Mesenchymal stem cell (in vitro differentiated cells and primary cell): Measurements from ENCODE around the gene DCAF16.
"Not testable (repeated sequence)": the region's sequence is repeated elsewhere in the genome, so short reads cannot be mapped to it uniquely, and the experiment has no call there.

Experiments used
- DNase-seq: peaks from one replicate; pipeline ENCODE4 v3.0.0-alpha.2; 2013
- H2AFZ ChIP-seq: one replicate; pipeline ENCODE4 v1.6.1; 2013; ENCODE audit warnings: low read depth, mild to moderate bottlenecking, control low read depth, inconsistent platforms, low read length, moderate library complexity
- H2AK5ac ChIP-seq: 2 replicates; pipeline ENCODE4 v1.6.1; 2013; ENCODE audit warnings: low read length, moderate library complexity, mild to moderate bottlenecking, inconsistent platforms; ENCODE audit not compliant: severe bottlenecking
- H2BK120ac ChIP-seq: one replicate; pipeline ENCODE4 v1.6.1; 2013; ENCODE audit warnings: low read depth, mild to moderate bottlenecking, inconsistent platforms, low read length, moderate library complexity
- H2BK12ac ChIP-seq, 2 experiments: one replicate each; pipeline ENCODE4 v1.6.1; 2013; ENCODE audit warnings: inconsistent platforms in 2 of 2, low read length in 2 of 2, mild to moderate bottlenecking in 2 of 2, moderate library complexity in 2 of 2, control low read depth in 1 of 2
- H2BK15ac ChIP-seq: one replicate; pipeline ENCODE4 v1.6.1; 2013; ENCODE audit warnings: mild to moderate bottlenecking, low read depth, inconsistent platforms; ENCODE audit not compliant: poor library complexity, severe bottlenecking
- H2BK5ac ChIP-seq: 2 replicates; pipeline ENCODE4 v1.6.1; 2013; ENCODE audit warnings: low read depth, mild to moderate bottlenecking, low read length, control low read depth, inconsistent platforms; ENCODE audit not compliant: poor library complexity, severe bottlenecking
- H3K14ac ChIP-seq, 2 experiments: one replicate each; pipeline ENCODE4 v1.6.1; 2013; ENCODE audit warnings: inconsistent platforms in 2 of 2, low read length in 2 of 2, control low read depth in 1 of 2, mild to moderate bottlenecking in 1 of 2, moderate library complexity in 1 of 2
- H3K18ac ChIP-seq, 2 experiments: one replicate each; pipeline ENCODE4 v1.6.1; 2013; ENCODE audit warnings: inconsistent platforms in 2 of 2, low read length in 2 of 2, control low read depth in 1 of 2, low read depth in 1 of 2, mild to moderate bottlenecking in 1 of 2
- H3K23ac ChIP-seq, 2 experiments: one replicate each; pipeline ENCODE4 v1.6.1; 2013; ENCODE audit warnings: inconsistent platforms in 2 of 2, low read length in 2 of 2, mild to moderate bottlenecking in 2 of 2, moderate library complexity in 2 of 2, control low read depth in 1 of 2
- H3K27ac ChIP-seq: 2 replicates; pipeline ENCODE4 v1.5.1; 2013; ENCODE audit warnings: mild to moderate bottlenecking, moderate library complexity, low read length, control low read depth, inconsistent platforms; ENCODE audit not compliant: poor library complexity, severe bottlenecking
- H3K27me3 ChIP-seq, 2 experiments: 2 replicates each; pipeline versions ENCODE4 v1.6.1 to v1.7.0; 2013; ENCODE audit warnings: low read length in 2 of 2, mild to moderate bottlenecking in 2 of 2, moderate library complexity in 2 of 2, control low read depth in 1 of 2, inconsistent platforms in 1 of 2; ENCODE audit not compliant: control insufficient read depth in 1 of 2, insufficient read depth in 1 of 2
- H3K36me3 ChIP-seq, 2 experiments: 2 replicates each; pipeline versions ENCODE4 v1.6.1 to v1.7.0; 2013; ENCODE audit warnings: low read length in 2 of 2, control low read depth in 1 of 2, inconsistent platforms in 1 of 2, low read depth in 1 of 2, mild to moderate bottlenecking in 1 of 2; ENCODE audit not compliant: insufficient read depth in 2 of 2, control insufficient read depth in 1 of 2
- H3K4ac ChIP-seq, 2 experiments: one replicate each; pipeline ENCODE4 v1.6.1; 2013; ENCODE audit warnings: inconsistent platforms in 2 of 2, low read length in 2 of 2, mild to moderate bottlenecking in 2 of 2, moderate library complexity in 2 of 2, control low read depth in 1 of 2, low read depth in 1 of 2
- H3K4me1 ChIP-seq: 2 replicates; pipeline ENCODE4 v1.6.1; 2013; ENCODE audit warnings: low read depth, low read length, control low read depth; ENCODE audit not compliant: control insufficient read depth, insufficient read depth
- H3K4me2 ChIP-seq: 2 replicates; pipeline ENCODE4 v1.6.1; 2013; ENCODE audit warnings: low read length, mild to moderate bottlenecking, inconsistent platforms; ENCODE audit not compliant: poor library complexity, severe bottlenecking
- H3K4me3 ChIP-seq, 2 experiments: 2 replicates each; pipeline versions ENCODE4 v1.5.1 to v1.7.0; 2013; ENCODE audit warnings: low read length in 2 of 2, mild to moderate bottlenecking in 2 of 2, control low read depth in 1 of 2, low read depth in 1 of 2; ENCODE audit not compliant: insufficient read depth in 1 of 2
- H3K79me1 ChIP-seq: replicated peaks from 2 replicates; pipeline ENCODE4 v1.6.1; 2013; ENCODE audit warnings: mild to moderate bottlenecking, control low read depth, low read length, inconsistent platforms; ENCODE audit not compliant: poor library complexity, severe bottlenecking
- H3K9ac ChIP-seq: 2 replicates; pipeline ENCODE4 v1.7.0; 2013; ENCODE audit warnings: mild to moderate bottlenecking, low read length, moderate library complexity
- H3K9me3 ChIP-seq: 2 replicates; pipeline ENCODE4 v1.7.0; 2013; ENCODE audit warnings: mild to moderate bottlenecking, low read length; ENCODE audit not compliant: control insufficient read depth
- H4K8ac ChIP-seq: one replicate; pipeline ENCODE4 v1.6.1; 2013; ENCODE audit warnings: inconsistent platforms, mild to moderate bottlenecking, low read length, moderate library complexity
- H4K91ac ChIP-seq: one replicate; pipeline ENCODE4 v1.6.1; 2013; ENCODE audit warnings: mild to moderate bottlenecking, low read length, inconsistent platforms
- WGBS: methylation state at CpG from one replicate; pipeline ENCODE4 v1.1.7; 2013; ENCODE audit warnings: mixed read lengths; 5-methylcytosine and 5-hydroxymethylcytosine counted together

Gene DCAF16

DNA sequence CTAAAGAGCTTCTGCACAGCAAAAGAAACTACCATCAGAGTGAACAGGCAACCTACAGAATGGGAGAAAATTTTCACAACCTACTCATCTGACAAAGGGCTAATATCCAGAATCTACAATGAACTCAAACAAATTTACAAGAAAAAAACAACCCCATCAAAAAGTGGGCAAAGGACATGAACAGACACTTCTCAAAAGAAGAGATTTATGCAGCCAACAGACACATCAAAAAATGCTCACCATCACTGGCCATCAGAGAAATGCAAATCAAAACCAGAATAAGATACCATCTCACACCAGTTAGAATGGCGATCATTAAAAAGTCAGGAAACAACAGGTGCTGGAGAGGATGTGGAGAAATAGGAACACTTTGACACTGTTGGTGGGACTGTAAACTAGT lies 39.7 kb upstream of the DCAF16 start:
- not testable (repeated sequence) for H3K14ac ChIP-seq, H2BK120ac ChIP-seq, H4K91ac ChIP-seq, H2BK15ac ChIP-seq, H3K27ac ChIP-seq, H3K36me3 ChIP-seq, H3K4me1 ChIP-seq, H3K9me3 ChIP-seq, H3K4me3 ChIP-seq, H4K8ac ChIP-seq, H2BK12ac ChIP-seq, H2AFZ ChIP-seq, H3K9ac ChIP-seq, DNase-seq, H3K18ac ChIP-seq, H3K4ac ChIP-seq, H2AK5ac ChIP-seq, H2BK5ac ChIP-seq, H3K4me2 ChIP-seq, H3K23ac ChIP-seq, H3K79me1 ChIP-seq, H3K27me3 ChIP-seq
- WGBS = no CpG with 5 or more reads among the region's 1 CpG

- no peaks in the 10 kb centered on the region for H3K27me3 ChIP-seq
- no peak overlapping the region for H4K8ac ChIP-seq
- H4K91ac ChIP-seq = no peak overlapping the region
- H3K4me3 ChIP-seq = no peak overlapping the region
- no peak overlapping the region for H3K9ac ChIP-seq
- no peaks in the 10 kb centered on the region for H3K9me3 ChIP-seq
- DNase-seq = peak; percentile 24
- no peak overlapping the region for H2AK5ac ChIP-seq
- no peaks in the 10 kb centered on the region for H3K79me1 ChIP-seq
- WGBS = 100% methylated on average over 1 of the region's 2 CpGs
- no peak overlapping the region for H3K4ac ChIP-seq
- H3K18ac ChIP-seq = no peak overlapping the region
- no peaks in the 10 kb centered on the region for H3K4me1 ChIP-seq
- no peak overlapping the region for H2BK120ac ChIP-seq
- no peak overlapping the region for H2BK15ac ChIP-seq
- no peak overlapping the region for H2BK5ac ChIP-seq
- H3K14ac ChIP-seq = no peak overlapping the region
- no peak overlapping the region for H2BK12ac ChIP-seq
- H2AFZ ChIP-seq = no peak overlapping the region
- H3K4me2 ChIP-seq = no peak overlapping the region
- H3K27ac ChIP-seq = no peak overlapping the region
- peaks cover 0 to 16% of the 10 kb centered on the region in 2 experiments for H3K36me3 ChIP-seq
- no peak overlapping the region for H3K23ac ChIP-seq
Measured at GRCh38 chr4:17846266-17846665, 35.7 kb upstream of the DCAF16 start.

- Histone ChIP-seq H2BK5ac (no peak overlapping the region), H2BK15ac (no peak overlapping the region), H4K91ac (no peak overlapping the region), H3K36me3 (no peaks in the 10 kb centered on the region), H3K4me1 (no peaks in the 10 kb centered on the region), H3K4me3 (no peak overlapping the region), H4K8ac (no peak overlapping the region), H2AFZ (no peak overlapping the region), H3K27ac (no peak overlapping the region), H3K79me1 (peaks cover 4% of the 10 kb centered on the region), H3K27me3 (no peaks in the 10 kb centered on the region), H3K23ac (no peak overlapping the region), H2BK120ac (no peak overlapping the region), H2BK12ac (no peak overlapping the region), H3K4ac (no peak overlapping the region), H3K14ac (no peak overlapping the region), H2AK5ac (no peak overlapping the region), H3K18ac (no peak overlapping the region), H3K9ac (no peak overlapping the region), H3K4me2 (no peak overlapping the region), H3K9me3 (no peaks in the 10 kb centered on the region)
- no peak for DNase-seq
- WGBS = no CpG with 5 or more reads among the region's 1 CpG
Measured at GRCh38 chr4:17823871-17824669, 13.5 kb upstream of the DCAF16 start.

DNA sequence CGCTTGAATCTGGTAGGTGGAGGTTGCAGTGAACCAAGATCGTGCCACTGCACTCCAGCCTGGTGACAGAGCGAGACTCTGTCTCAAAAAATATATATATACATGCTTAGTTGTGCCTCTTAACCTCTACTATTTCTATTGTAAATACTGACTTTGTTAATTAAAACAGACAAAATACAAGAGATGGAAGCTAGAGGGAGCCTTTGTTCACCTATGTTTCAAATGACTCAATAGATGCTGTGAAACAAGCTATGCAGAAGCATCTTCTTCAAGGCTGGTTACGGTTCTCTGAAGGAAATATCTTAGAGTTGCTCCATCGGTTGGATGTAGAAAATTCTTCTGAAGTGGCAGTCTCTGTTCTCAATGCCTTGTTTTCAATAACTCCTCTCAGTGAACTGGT lies 6.5 kb upstream of the DCAF16 start:
- WGBS = 84% methylated on average over 2 of the region's 5 CpGs
- no peak overlapping the region for H2BK5ac ChIP-seq
- H2AK5ac ChIP-seq = no peak overlapping the region
- no peak overlapping the region for H3K14ac ChIP-seq
- H3K4me1 ChIP-seq = no peaks in the 10 kb centered on the region
- H3K27ac ChIP-seq = no peak overlapping the region
- H3K4me2 ChIP-seq = no peak overlapping the region
- H2BK15ac ChIP-seq = no peak overlapping the region
- H3K9me3 ChIP-seq = no peaks in the 10 kb centered on the region
- H3K79me1 ChIP-seq = peaks cover 4% of the 10 kb centered on the region
- no peak overlapping the region for H4K8ac ChIP-seq
- DNase-seq = peak; percentile 76
- H3K36me3 ChIP-seq = no peaks in the 10 kb centered on the region
- no peak overlapping the region for H2AFZ ChIP-seq
- H2BK12ac ChIP-seq = no peak overlapping the region
- no peak overlapping the region for H3K18ac ChIP-seq
- no peak overlapping the region for H3K4ac ChIP-seq
- H3K23ac ChIP-seq = no peak overlapping the region
- no peak overlapping the region for H2BK120ac ChIP-seq
- no peak overlapping the region for H4K91ac ChIP-seq
- H3K4me3 ChIP-seq = peak overlapping the region in 1 of 2 experiments; percentile 41
- no peak overlapping the region for H3K9ac ChIP-seq
- no peaks in the 10 kb centered on the region for H3K27me3 ChIP-seq
